IMR-90 (cell line): ENCODE results near the gene AK2. TPM values are rescaled to one million over a fixed set of nuclear protein-coding genes. Genes with fewer than 3 reads are reported as not detected.

ENCODE experiments used
- ATAC-seq: fragments of 200-7000 bp; cut with Tn5 transposase; 2 replicates; pipeline ENCODE4 v1.9.1; 2020; ENCODE audit warnings: low read depth, mild to moderate bottlenecking, moderate library complexity
- BruUV-seq: library from RNA; stranded (reverse); fragments of 400-500 nt; replicated peaks from 2 replicates; lab custom pipeline; 2021; lab: Mats Ljungman, UMichigan
- CTCF ChIA-PET: fragments of 300-600 bp; formaldehyde crosslinking; extraction: SDS; loops from one replicate; lab custom pipeline; 2021; ENCODE audit warnings: antibody characterized with exemption; lab: Yijun Ruan, JAX
- POLR2A ChIA-PET: fragments of 300-600 bp; sonication (Branson Sonifier 250); formaldehyde crosslinking; loops from one replicate; lab custom pipeline; 2022; ENCODE audit warnings: antibody characterized with exemption; ENCODE audit not compliant: unreplicated experiment; lab: Charles Lee
- DNase-seq: peaks from one replicate; pipeline ENCODE4 v3.0.0; 2013
- H2AFZ ChIP-seq: replicated peaks from 2 replicates; pipeline ENCODE3; 2013; ENCODE audit warnings: low read length, mild to moderate bottlenecking; ENCODE audit not compliant: poor library complexity
- H2AK5ac ChIP-seq: 2 replicates; pipeline ENCODE4 v1.6.1; 2013; ENCODE audit warnings: low read depth, low read length, inconsistent platforms
- H2AK9ac ChIP-seq: replicated peaks from 2 replicates; pipeline ENCODE3; 2013; ENCODE audit warnings: mild to moderate bottlenecking, low read depth, low read length, moderate library complexity; ENCODE audit not compliant: poor library complexity
- H2BK120ac ChIP-seq: 2 replicates; pipeline ENCODE4 v1.6.1; 2013; ENCODE audit warnings: low read depth, low read length, inconsistent platforms
- H2BK15ac ChIP-seq: 3 replicates; pipeline ENCODE4 v1.6.1; 2013; ENCODE audit warnings: low read depth, low read length, inconsistent platforms
- H2BK20ac ChIP-seq: 2 replicates; pipeline ENCODE4 v1.6.1; 2013; ENCODE audit warnings: low read depth, mild to moderate bottlenecking, inconsistent platforms, low read length, moderate library complexity
- H2BK5ac ChIP-seq: 2 replicates; pipeline ENCODE4 v1.6.1; 2013; ENCODE audit warnings: mild to moderate bottlenecking, low read depth, low read length, inconsistent platforms; ENCODE audit not compliant: poor library complexity, severe bottlenecking
- H3K14ac ChIP-seq: replicated peaks from 2 replicates; pipeline ENCODE4 v1.6.1; 2013; ENCODE audit warnings: low read depth, low read length, inconsistent platforms
- H3K18ac ChIP-seq: 2 replicates; pipeline ENCODE4 v1.6.1; 2013; ENCODE audit warnings: low read depth, low read length, control low read depth
- H3K23ac ChIP-seq: 2 replicates; pipeline ENCODE4 v1.6.1; 2013; ENCODE audit warnings: low read depth, low read length, inconsistent platforms
- H3K27ac ChIP-seq: 2 replicates; pipeline ENCODE4 v1.5.1; 2013; ENCODE audit warnings: mild to moderate bottlenecking, control low read depth, low read length; ENCODE audit not compliant: insufficient read depth
- H3K27me3 ChIP-seq: 2 replicates; pipeline ENCODE4 v1.6.1; 2013; ENCODE audit warnings: low read length; ENCODE audit not compliant: control insufficient read depth, insufficient read depth
- H3K36me3 ChIP-seq: 2 replicates; pipeline ENCODE4 v1.6.1; 2013; ENCODE audit warnings: low read length, mixed read lengths; ENCODE audit not compliant: control insufficient read depth, insufficient read depth
- H3K4ac ChIP-seq: 2 replicates; pipeline ENCODE4 v1.6.1; 2013; ENCODE audit warnings: low read depth, low read length, inconsistent platforms
- H3K4me1 ChIP-seq: 2 replicates; pipeline ENCODE4 v1.6.1; 2013; ENCODE audit warnings: low read length, mixed read lengths; ENCODE audit not compliant: control insufficient read depth, insufficient read depth
- H3K4me2 ChIP-seq: 2 replicates; pipeline ENCODE4 v1.6.1; 2013; ENCODE audit warnings: low read depth, mild to moderate bottlenecking, control low read depth, low read length, moderate library complexity
- H3K4me3 ChIP-seq: 2 replicates; pipeline ENCODE4 v1.5.1; 2013; ENCODE audit warnings: low read depth, mild to moderate bottlenecking, control low read depth, low read length, moderate library complexity; ENCODE audit not compliant: insufficient read depth
- H3K56ac ChIP-seq: 2 replicates; pipeline ENCODE4 v1.6.1; 2013; ENCODE audit warnings: low read length, inconsistent platforms; ENCODE audit not compliant: insufficient read depth; ENCODE audit errors: extremely low read depth
- H3K79me1 ChIP-seq, 2 experiments: 2 replicates each; pipeline ENCODE4 v1.6.1; 2013; ENCODE audit warnings: low read length in 2 of 2, inconsistent platforms in 1 of 2, low read depth in 1 of 2
- H3K9ac ChIP-seq: 2 replicates; pipeline ENCODE4 v1.6.1; 2013; ENCODE audit warnings: low read depth, low read length, control low read depth
- H3K9me1 ChIP-seq: 2 replicates; pipeline ENCODE4 v1.6.1; 2013; ENCODE audit warnings: low read length, inconsistent platforms; ENCODE audit not compliant: insufficient read depth
- H3K9me3 ChIP-seq: 2 replicates; pipeline ENCODE4 v1.6.1; 2013; ENCODE audit warnings: low read length; ENCODE audit not compliant: control insufficient read depth, insufficient read depth
- H4K20me1 ChIP-seq: 2 replicates; pipeline ENCODE4 v1.6.1; 2013; ENCODE audit warnings: low read length, inconsistent platforms; ENCODE audit not compliant: insufficient read depth
- H4K5ac ChIP-seq: 2 replicates; pipeline ENCODE4 v1.6.1; 2013; ENCODE audit warnings: mild to moderate bottlenecking, low read depth, low read length, control low read depth
- H4K8ac ChIP-seq, 2 experiments: 2 replicates each; pipeline ENCODE4 v1.6.1; 2013; ENCODE audit warnings: low read depth in 2 of 2, low read length in 2 of 2, control low read depth in 1 of 2, inconsistent platforms in 1 of 2
- H4K91ac ChIP-seq: 2 replicates; pipeline ENCODE4 v1.6.1; 2013; ENCODE audit warnings: low read depth, low read length, inconsistent platforms; ENCODE audit not compliant: insufficient read depth
- MAFK ChIP-seq: IDR thresholded peaks from 2 replicates; pipeline ENCODE4 v1.6.1; 2012; ENCODE audit warnings: low read depth, low read length, improper control_type of control experiment
- WGBS, 2 experiments: methylation state at CpG; one replicate each; pipeline versions ENCODE4 v1.1.5 to v1.1.7; 2013; ENCODE audit warnings: missing lambda C conversion rate in 2 of 2; ENCODE audit not compliant: insufficient read length in 1 of 2; ENCODE audit errors: extremely low coverage in 2 of 2; 5-methylcytosine and 5-hydroxymethylcytosine counted together
- dilution Hi-C: fragments of 300-500 bp; cut with HindIII; formaldehyde crosslinking; loops from one replicate; pipeline ENCODE4 v1.14.3; 2018; ENCODE audit warnings: low sequenced_read_pairs; ENCODE audit not compliant: unreplicated experiment
- in situ Hi-C: fragments of 300-500 bp; cut with MboI; formaldehyde crosslinking; loops from 3 replicates; pipeline ENCODE4 v1.14.3; 2019; ENCODE audit warnings: low sequenced_read_pairs, inconsistent platforms, mixed read lengths
- intact Hi-C: fragments of 100-400 bp; cut with micrococcal nuclease; formaldehyde crosslinking; loops from 2 replicates; pipeline ENCODE4 v1.10.0; 2022
- polyA plus RNA-seq, 3 experiments: library from polyadenylated mRNA; depleted of rRNA; stranded (reverse); fragments of >200 nt; gene quantifications; 2 replicates each; pipeline ENCODE4 v1.2.3, GENCODE V29; 2012; ENCODE audit warnings: low replicate concordance in 1 of 3
- total RNA-seq: library from RNA; depleted of rRNA; stranded (reverse); fragments of >200 nt; gene quantifications from 2 replicates; pipeline ENCODE4 v1.2.3, GENCODE V29; 2012

AK2 gene
- total and polyA plus RNA-seq, 2 of the 4 experiments (the other 2 are of a cell fraction) = 118 to 203 TPM

- H3K4ac ChIP-seq = no peak overlapping the region
- H3K9me3 ChIP-seq = no peaks in the 10 kb centered on the region
- no peak overlapping the region for H4K91ac ChIP-seq
- H3K9me1 ChIP-seq = peaks cover 7% of the 10 kb centered on the region; the same call in 1 of the 2 replicates
- H2BK120ac ChIP-seq = no peak overlapping the region
- H3K36me3 ChIP-seq = peaks cover 11% of the 10 kb centered on the region
- H3K4me3 ChIP-seq = no peak overlapping the region
- H3K79me1 ChIP-seq = peaks cover 41 to 84% of the 10 kb centered on the region in 2 experiments
- H4K20me1 ChIP-seq = peaks cover 44% of the 10 kb centered on the region
- H4K8ac ChIP-seq = no peak overlapping the region
- no peak overlapping the region for H3K27ac ChIP-seq
- no CpG with 5 or more reads among the region's 4 CpGs for WGBS, 2 experiments
- H3K4me1 ChIP-seq = peaks cover 2% of the 10 kb centered on the region; the same call in 1 of the 2 replicates
- no peak overlapping the region for H2BK5ac ChIP-seq
- no TSS peak for BruUV-seq
- TF ChIP-seq MAFK = no peak
- in situ Hi-C loops (no loop called here), dilution Hi-C loops (no loop called here), intact Hi-C loops (no loop called here)
- H3K4me2 ChIP-seq = no peak overlapping the region
- no peak overlapping the region for H3K23ac ChIP-seq
- H3K56ac ChIP-seq = no peak overlapping the region
- POLR2A ChIA-PET = no interaction called here
- no peak overlapping the region for H2BK20ac ChIP-seq
- H2AK5ac ChIP-seq = no peak overlapping the region
- no peak overlapping the region for H3K14ac ChIP-seq
- no peak overlapping the region for H3K18ac ChIP-seq
- H2AK9ac ChIP-seq = no peak overlapping the region
- H4K5ac ChIP-seq = no peak overlapping the region
- H2AFZ ChIP-seq = no peak overlapping the region
- no peak overlapping the region for H3K9ac ChIP-seq
- DNase-seq (no peak), ATAC-seq (no peak)
- CTCF ChIA-PET = interaction anchor here (0.6 kb wide), 1 partner anchor 8 kb away, joined by 5 read pairs; no protein-coding TSS in a partner anchor
- H2BK15ac ChIP-seq = no peak overlapping the region
- H3K27me3 ChIP-seq = no peaks in the 10 kb centered on the region
These were observed 7.5 kb downstream of the AK2 start for GRCh38 chr1:33029209-33029608.
